Urothelium cell line (cell line): Measurements from ENCODE around the gene DNAJC11.

Experiments
- DNase-seq: peaks from one replicate; pipeline ENCODE4 v3.0.0; 2011; ENCODE audit warnings: low spot score, mixed read lengths
- FAIRE-seq: peaks from 2 replicates; lab custom pipeline; 2011; peaks lifted over from hg19 to GRCh38; lab: Jason Lieb, UNC

DNAJC11 gene

DNA sequence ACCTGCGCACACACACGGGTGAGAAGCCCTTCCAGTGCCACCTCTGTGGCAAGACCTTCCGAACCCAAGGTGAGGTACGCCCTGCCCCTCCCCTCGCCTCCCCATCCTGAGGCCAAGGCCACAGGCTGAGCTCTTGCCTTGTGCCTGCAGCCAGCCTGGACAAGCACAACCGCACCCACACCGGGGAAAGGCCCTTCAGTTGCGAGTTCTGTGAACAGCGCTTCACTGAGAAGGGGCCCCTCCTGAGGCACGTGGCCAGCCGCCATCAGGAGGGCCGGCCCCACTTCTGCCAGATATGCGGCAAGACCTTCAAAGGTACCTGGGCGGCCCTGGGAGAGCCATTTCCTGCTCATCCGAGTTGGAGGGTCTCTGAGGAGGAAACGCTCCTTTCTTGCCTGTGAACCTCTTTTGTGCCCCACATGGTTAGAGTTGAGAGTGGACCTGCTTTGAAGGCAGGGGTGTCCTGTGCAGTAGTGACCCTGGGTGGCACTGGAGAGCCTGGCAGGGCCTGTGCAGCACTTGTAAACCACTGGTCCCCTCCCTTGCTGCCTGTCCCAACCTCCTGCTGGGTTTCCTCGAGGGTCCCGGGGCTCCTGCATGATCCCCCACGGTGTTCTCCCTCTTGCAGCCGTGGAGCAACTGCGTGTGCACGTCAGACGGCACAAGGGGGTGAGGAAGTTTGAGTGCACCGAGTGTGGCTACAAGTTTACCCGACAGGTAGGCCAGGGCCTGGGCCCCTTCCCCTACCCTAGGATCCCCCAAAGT is 113.3 kb downstream of the DNAJC11 start:
- no peak for DNase-seq
- FAIRE-seq = no peak

GRCh38 chr1:6587261-6588005 is 114.2 kb downstream of the DNAJC11 start:
- DNase-seq (no peak), FAIRE-seq (no peak)

- no peak for DNase-seq
- no peak for FAIRE-seq
Measured at GRCh38 chr1:6586404-6586816, 115.2 kb downstream of the DNAJC11 start.

DNA sequence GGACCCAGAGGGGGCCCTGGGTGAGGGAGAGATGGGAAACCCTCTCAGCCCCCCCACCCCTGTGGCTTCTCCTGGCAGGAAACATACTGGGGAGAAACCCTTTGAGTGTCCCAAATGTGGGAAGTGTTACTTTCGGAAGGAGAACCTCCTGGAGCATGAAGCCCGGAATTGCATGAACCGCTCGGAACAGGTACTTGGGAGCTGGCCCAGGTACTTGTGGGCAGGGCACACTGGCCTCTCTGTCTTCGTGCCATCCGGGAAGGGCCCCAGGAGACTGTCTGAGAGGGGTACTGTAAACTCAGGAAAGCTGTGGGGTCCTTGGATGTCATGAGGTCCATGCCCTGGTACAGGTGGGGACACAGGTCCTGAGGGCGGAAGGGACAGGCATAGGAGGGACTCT is 115.8 kb downstream of the DNAJC11 start:
- no peak for FAIRE-seq
- DNase-seq = no peak

GRCh38 chr1:6585081-6585722 is 116.4 kb downstream of the DNAJC11 start:
- FAIRE-seq = no peak

More at GRCh38 chr1:6585081-6585722, 116.4 kb downstream of the DNAJC11 start:
- DNase-seq = no peak
